LNCAP (cell line): Measurements from ENCODE around the gene ID2.

Source experiments
- CTCF ChIP-seq: fragments of 450-650 bp; IDR thresholded peaks from 2 replicates; pipeline ENCODE4 v1.5.1; 2017; ENCODE audit warnings: mild to moderate bottlenecking

ID2 gene

DNA sequence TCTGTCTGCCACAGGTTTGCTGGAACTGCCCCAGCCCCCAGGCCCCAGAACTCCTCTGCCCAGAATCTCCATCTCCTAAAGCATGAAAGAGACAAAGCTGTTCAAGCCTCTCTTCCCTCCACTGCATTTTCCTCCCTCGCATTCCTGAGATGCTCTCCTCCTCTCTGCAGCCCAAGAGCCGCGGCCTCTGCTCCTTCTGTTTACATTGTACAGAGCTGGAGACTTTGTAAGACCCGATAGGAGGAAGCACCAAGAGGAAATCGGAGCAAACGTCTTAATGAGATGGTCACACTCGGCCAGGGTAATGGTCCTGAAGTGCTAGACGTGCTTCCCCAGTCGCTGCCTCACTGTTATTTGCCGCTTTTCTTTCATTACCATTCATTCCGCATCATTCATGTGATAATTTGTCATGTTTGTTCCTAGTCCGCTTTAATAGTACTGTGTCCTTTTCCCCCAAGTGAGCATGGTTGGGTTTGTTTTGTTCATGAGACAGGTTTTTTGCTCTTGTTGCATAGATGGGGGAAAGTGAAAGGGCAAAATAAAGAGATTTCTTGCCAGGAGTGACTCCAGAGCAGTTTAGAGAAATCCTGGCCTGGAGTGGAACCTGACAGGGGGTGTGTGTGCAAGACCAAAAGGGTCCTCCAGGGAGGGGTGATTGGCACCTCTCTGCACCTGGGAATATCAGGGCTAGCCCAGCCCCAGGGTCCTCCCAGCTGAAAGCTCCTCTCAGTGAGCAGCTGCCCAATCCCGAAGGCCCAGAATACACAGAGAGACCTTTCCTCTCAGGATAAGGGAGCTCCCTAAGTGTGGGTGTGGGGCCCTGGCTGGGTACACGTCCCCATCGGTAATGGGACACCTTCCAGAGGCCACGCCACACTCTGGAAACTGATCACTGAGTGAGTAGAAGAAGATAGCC is 44.9 kb upstream of the ID2 start:
- no peak for TF ChIP-seq CTCF

DNA sequence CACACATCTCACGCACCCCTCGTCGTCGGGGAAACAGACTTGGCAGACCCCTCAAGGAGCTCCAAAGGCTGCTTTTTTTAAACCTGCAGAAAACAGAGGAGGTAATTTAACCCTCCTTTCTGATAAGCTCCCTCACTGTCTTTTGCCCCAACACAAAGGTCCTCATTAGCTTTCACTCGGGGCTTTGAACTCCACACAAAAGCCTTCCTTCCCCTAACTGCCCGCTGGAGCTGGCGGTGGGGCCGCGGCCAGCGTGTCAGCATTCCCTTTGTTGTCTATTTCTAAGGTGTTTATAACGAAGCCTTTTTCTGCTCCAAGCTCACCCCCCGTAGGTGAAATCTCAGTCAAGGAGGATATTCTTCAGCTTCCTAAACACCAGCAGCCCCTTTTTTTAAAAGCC is 43.5 kb upstream of the ID2 start:
- no peak for TF ChIP-seq CTCF

GRCh38 chr2:8639122-8639635 is 42.7 kb upstream of the ID2 start:
- TF ChIP-seq CTCF: no peak

DNA sequence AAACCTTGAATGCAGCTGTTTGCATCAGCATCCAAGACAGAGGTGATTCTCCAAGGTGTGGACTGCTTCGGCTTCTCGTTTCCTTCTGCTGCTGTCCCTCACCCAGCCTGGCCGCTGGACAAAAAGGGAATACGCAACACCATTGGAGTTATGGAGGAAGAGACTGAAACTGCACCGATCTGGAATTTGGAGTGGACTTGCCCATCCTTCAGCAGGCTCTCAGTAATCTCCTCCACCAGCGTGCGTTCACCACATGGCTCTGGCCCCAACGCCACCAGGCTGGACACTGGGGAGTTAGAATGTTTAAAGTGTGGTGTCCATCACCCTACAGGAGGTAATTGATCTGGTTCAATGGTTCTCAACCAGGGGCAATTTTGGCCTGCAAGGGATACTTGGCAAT is 41.4 kb upstream of the ID2 start:
- TF ChIP-seq CTCF: no peak

DNA sequence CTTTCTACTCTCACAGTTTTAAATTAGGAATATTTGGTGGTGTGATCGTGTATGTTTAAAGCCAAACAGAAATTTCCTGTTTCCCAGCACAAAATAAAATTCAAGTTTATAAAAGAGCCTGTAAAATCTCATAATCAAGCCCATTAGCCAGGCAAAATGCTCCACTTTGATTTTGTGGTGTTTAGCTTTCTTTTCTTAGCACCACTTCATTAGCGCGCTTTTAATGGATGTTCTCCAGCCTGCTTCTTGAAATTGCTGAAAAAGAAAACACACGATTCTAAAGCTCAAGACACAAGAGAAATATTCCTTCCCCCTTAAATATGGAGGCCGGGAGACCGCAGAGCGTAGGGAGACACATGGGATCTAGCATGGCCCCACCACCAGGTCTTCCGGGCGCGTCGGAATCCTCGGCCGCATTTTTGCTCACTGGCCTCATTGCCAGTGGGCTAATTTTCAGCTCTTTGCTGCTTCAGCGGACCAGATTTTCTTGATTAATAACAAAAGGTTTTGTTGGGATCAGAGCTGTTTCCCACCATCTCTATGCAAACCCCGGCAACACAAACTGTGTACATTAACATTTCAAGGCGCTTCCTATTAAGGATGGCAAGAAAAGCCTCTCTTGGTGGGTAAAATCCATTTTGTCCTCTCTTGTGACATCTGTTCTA is 40.4 kb upstream of the ID2 start:
- TF ChIP-seq CTCF: no peak

DNA sequence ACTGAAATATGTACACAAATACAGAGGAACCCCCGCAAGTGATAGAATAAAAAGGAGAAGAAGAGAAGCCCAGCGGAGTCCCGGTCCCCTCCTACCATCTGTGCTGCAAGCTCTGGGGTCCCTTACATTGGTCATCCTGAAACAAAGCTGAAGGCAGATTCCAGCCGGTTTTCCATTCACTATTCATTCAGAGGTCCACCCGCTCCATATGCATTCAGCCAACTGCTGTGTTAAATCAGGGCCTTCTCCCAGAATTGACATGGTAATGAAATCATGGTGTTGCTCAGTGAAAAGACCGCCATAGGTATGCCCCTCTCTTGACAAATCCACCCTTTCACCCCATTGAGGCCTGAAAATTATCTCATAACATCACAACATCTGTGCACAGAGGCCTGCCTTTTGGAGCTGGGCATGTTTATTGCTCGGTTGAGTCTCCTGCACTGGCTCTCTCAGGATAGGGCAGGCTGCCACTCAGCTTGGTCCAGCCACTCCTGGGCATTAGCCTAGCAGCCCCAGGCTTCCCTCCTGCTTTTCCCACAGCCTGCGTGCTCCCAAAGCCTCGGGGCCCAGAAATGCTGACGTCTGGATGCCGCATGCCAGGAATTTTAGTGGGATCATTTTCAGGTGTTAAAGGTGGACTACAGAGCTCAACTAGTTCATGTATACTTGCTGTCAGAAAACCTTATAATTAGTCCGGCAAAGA is 39.3 kb upstream of the ID2 start:
- no peak for TF ChIP-seq CTCF

GRCh38 chr2:8643250-8643995 is 38.4 kb upstream of the ID2 start:
- TF ChIP-seq CTCF: no peak
